Astrocyte (in vitro differentiated cells and primary cell): ENCODE data around the gene PRH2.

Source experiments
- EZH2 ChIP-seq: IDR thresholded peaks from 2 replicates; pipeline ENCODE4 v1.6.1; 2012; ENCODE audit warnings: mild to moderate bottlenecking, low read length, inconsistent platforms; ENCODE audit not compliant: insufficient read depth
- TF ChIP-seq, protein P1 (sequence below): IDR thresholded peaks from 2 replicates; pipeline ENCODE4 v1.5.1; 2011; ENCODE audit warnings: low read depth, mild to moderate bottlenecking, inconsistent platforms, low read length, moderate library complexity; ENCODE audit not compliant: insufficient read depth

DNA sequence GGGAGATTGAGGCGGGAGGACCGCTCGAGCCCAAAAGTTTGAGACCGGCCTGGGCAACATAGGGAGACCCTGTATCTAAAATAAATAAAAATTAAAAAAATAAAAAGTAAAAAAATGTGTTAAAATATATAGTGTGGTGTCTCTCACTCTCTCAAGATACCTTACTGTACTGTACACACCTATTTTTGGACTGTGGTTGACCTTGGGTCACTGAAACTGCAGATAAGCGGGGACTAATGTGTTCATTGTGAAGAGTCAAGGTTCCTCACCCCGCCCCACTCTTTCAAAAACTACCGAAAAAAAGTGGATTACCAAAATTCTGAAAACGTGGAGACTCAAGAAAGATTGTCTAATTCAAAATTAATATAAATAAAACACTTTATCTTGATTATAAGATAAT, 18.7 kb upstream of the PRH2 start:
- no peak for TF ChIP-seq EZH2
- TF ChIP-seq, protein P1, sequence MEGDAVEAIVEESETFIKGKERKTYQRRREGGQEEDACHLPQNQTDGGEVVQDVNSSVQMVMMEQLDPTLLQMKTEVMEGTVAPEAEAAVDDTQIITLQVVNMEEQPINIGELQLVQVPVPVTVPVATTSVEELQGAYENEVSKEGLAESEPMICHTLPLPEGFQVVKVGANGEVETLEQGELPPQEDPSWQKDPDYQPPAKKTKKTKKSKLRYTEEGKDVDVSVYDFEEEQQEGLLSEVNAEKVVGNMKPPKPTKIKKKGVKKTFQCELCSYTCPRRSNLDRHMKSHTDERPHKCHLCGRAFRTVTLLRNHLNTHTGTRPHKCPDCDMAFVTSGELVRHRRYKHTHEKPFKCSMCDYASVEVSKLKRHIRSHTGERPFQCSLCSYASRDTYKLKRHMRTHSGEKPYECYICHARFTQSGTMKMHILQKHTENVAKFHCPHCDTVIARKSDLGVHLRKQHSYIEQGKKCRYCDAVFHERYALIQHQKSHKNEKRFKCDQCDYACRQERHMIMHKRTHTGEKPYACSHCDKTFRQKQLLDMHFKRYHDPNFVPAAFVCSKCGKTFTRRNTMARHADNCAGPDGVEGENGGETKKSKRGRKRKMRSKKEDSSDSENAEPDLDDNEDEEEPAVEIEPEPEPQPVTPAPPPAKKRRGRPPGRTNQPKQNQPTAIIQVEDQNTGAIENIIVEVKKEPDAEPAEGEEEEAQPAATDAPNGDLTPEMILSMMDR, result no peak
